ENCODE data around the gene BCKDK.

The BCKDK gene

GRCh38 chr16:31080035-31080629, 28.1 kb upstream of the BCKDK start:
- DNase-seq = no peak

DNA sequence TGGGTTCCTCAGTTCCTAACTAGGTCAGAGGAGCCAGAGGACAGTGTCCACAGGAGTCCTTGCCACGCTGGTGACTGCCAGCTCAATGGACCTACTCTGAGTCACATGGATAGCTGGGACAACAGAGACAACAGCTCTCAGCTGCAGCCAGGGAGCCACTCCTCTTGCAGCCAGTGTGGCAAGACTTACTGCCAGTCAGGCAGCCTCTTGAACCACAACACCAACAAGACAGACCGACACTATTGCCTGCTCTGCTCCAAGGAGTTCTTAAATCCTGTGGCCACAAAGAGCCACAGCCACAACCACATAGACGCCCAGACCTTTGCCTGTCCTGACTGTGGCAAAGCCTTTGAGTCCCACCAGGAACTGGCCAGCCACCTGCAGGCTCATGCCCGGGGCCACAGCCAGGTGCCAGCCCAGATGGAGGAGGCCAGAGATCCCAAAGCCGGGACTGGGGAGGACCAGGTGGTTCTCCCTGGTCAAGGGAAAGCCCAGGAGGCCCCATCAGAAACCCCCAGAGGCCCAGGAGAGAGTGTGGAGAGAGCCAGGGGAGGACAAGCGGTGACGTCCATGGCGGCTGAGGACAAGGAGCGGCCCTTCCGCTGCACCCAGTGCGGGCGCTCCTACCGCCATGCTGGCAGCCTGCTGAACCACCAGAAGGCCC, 27.3 kb upstream of the BCKDK start:
- DNase-seq = no peak

DNA sequence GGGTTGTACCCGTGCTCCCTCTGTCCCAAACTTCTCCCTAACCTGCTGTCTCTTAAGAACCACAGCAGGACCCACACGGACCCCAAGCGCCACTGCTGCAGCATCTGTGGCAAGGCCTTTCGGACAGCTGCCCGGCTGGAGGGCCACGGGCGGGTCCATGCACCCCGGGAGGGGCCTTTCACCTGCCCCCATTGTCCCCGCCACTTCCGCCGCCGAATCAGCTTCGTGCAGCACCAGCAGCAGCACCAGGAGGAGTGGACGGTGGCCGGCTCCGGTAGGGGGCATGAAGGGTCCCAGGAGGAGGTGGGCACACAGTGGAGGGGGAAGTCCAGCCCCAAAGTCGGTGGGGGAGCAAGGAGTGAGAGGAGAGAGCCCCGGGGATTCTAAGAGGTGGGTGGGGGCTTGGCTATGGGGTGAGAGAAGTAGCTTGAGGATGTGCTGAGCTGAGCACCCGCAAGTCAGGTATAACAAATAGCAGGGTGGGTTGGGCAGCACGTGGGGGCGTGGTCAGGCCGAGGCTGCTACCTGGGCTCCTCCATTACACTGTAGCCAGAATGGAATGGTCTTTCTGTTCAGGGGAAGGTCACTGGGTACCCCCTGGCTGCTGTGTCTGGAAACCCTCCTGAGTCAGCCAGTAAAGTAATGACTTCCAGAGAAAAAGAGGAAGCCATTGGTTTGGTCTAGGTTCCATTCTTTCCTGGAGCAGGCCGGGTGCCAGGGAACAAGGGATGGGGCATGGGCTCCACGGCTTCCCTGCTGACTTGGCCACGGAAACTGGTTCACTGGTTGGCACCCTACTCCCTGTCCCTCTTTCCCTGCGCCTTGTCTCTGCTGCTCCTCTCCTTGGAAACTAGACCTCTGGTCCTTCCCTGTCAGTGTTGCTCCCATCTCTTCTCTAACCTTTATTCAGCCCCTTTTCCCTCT, 26.5 kb upstream of the BCKDK start:
- peak in 9 of 14 donors; percentile 12 to 69 (median 28) for DNase-seq

- no peak for DNase-seq
Measured at GRCh38 chr16:31082368-31083045, 25.7 kb upstream of the BCKDK start.

DNA sequence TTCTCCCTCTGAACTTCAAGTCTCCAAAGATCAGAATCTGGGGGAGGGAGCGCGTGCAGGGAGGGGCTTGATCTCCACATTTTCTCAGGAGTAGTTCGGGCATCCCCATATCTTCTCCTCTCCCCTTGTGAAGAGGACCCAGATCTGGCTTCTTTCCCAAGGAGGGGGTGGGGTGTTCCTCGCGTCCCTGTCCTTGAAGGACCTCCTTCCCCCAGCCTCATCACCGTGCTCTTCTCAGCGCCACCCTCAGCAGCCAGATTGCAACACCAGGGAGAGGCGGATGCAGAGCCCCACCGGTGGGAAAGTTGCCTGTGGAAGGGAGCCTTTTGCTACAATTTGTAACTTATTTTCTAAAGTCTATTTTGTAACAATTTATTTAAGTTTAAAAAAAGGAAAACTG, 25.1 kb upstream of the BCKDK start:
- DNase-seq = no peak

DNA sequence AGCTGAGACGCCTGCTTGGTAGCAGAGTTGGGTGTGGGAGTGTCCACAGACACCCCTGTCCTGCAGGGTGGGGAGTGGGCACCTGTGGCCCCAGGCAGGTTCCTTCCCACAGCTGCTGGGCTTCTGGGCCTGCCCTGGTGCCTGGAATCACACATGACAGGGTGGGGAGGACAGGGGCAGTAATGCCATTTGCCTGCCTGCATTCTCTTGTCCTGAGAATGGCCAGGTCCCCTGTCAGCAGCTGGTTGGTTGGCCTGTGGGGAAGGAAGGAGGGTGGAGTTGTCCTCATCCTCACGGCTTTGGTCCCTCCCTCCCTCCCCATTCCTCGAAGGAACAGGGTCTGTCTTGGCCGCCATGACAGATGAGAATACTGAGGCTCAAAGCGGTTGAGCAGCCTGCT, 24.6 kb upstream of the BCKDK start:
- no peak for DNase-seq

GRCh38 chr16:31083981-31084380, 24.2 kb upstream of the BCKDK start:
- DNase-seq = no peak

DNA sequence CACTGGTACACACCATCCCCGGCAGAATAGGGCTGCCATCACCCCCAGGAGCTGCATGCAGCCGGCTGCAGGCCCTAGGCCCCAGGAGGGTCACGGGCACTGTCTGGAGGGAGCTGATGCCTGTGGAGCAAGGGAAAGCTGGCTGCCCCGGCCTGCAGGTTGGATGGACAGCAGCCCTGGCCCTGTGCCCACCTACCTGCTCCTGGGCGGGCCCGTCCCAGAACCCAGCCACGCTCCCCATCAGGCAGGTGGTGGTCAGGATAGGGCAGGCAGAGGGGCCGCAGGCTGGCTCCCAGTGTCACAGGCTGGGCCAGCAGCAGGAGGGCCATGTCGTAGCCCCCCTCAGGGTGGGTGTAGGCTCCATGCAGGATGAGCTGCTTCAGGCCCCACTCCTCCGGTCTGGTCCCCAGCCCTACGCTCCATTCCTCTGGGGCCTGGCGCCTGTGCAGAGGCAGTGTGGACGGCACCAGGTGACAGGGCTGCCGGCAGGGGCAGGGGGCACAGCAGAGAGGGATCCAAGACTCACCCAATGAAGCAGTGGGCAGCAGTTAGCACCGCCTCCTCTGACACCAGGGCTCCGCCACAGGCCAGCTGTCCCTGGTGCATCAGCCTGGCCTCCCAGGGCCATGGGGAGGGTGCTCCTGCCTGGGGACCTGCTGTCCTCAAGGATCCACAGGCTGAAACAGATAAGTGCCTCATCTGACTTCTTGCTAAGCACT, 23.4 kb upstream of the BCKDK start:
- DNase-seq = no peak

GRCh38 chr16:31085411-31085810, 22.8 kb upstream of the BCKDK start:
- DNase-seq = no peak

- no peak for DNase-seq
Measured at GRCh38 chr16:31085873-31086628, 22.1 kb upstream of the BCKDK start.

- no peak for DNase-seq
Measured at GRCh38 chr16:31086629-31086906, 21.6 kb upstream of the BCKDK start.

DNA sequence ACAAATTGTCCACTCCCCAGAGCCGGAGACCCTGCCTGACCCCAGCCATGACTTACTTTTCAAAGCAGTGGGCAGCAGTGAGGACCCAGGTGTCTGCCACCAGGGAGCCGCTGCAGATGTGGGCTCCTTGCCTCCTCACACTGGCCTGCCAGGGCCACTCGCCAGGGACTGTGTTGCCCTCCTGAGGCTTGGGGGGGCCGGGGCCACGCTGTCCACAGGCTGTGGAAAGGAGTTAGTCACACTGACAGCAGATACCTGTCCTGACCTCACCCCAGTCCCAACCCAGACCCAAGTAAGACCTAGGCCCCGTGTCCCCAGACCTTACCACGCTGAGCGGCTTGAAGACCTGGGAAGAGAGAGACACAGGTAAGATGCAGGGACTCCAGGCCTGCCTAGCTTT, 20.7 kb upstream of the BCKDK start:
- DNase-seq = no peak

DNA sequence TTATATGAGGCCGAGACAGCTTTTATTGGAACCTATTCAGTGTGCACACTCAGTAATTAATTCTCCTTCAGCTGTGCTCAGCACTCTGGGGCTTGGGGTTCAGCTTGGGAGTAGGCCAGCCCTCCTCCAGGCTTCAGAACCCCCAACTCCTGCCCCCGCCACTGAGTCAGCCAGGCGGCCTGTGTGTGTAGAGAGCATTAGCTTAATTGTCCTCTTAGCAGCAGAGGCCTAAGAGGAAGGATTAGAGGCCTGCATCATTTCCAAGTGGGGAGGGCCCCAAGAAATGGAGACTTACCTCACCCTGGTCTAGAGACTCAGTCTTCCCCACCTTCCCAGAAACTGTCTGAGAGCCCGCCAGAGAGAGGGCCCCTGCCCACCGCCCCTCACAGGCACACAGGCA, 20.2 kb upstream of the BCKDK start:
- DNase-seq = no peak

DNA sequence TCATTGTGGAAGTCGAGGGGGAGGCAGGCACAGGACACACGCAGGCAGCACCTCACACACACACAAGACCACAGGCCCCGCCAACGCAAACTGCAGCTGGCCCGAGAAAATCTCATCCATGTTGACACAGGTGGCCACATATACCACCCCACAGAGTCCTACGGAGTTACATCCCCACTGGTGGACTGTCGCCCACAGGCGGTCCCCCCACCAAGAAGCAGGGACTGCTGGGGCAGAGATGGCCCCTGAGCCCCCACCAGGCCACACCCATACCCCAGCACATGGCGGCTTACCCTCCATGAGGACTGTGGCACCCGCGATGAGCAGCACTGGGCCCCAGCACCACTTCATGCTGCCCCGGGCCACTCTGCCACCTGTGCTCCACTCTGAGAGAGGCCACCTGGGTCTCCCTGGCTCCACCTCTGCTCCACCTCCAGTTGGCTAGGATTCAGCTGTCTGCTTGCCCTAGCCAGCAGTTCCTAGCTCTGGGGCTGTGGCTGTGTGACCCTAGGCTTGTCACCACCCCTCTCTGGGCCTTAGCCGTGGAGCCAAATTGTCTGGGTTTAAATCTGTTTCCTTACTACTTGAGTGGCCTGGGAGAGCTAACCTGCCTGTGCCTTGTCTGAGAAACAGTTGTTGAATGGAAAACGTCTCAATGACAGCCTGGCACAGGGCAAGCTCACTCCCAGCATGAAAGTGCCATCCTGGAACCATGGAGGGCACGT, 19.6 kb upstream of the BCKDK start, which contains the start of gene PRSS53:
PRSS53 (minus strand) TSS at position 485 of the 725 bp plus-strand sequence; CDS start at position 351, 134 bp downstream.
- DNase-seq = no peak

- no peak for DNase-seq
Measured at GRCh38 chr16:31089199-31089598, 19.0 kb upstream of the BCKDK start.

GRCh38 chr16:31090540-31090939, 17.6 kb upstream of the BCKDK start:
- DNase-seq = peak in 1 of 14 donors; percentile 47

- DNase-seq = no peak
Measured at GRCh38 chr16:31092330-31092729, 15.9 kb upstream of the BCKDK start.

DNA sequence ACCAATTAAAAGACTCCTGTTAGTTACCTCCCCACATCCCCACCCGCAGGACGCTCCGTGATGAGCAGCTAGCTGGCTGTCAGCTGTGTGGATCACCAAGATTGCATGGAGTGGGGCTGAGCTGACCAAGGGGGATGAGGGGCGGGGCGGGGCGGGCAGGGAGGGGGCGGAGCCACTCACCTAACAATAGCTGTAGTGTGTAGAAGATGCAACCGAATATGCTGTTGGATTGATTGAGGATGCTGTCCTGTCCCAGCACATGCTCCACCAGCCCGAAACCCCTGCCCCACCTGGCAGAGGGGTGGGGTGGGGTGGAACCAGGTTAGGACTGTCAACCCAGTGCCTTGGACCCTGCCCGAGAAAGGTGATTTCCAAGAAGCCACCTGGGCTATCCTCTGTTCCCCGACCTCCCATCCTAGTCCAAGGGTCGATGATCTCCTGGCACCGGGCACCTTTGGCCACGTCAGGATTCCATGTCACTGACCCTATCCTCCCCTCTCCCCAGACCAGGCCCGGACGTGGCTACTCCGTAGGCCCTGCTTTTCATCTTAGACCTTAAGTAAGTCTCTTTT, 15.0 kb upstream of the BCKDK start:
- peak in 10 of 14 donors; percentile 13 to 78 (median 40) for DNase-seq

GRCh38 chr16:31094088-31094423, 14.1 kb upstream of the BCKDK start:
- peak in 4 of 14 donors; percentile 39 to 61 (median 50) for DNase-seq

DNA sequence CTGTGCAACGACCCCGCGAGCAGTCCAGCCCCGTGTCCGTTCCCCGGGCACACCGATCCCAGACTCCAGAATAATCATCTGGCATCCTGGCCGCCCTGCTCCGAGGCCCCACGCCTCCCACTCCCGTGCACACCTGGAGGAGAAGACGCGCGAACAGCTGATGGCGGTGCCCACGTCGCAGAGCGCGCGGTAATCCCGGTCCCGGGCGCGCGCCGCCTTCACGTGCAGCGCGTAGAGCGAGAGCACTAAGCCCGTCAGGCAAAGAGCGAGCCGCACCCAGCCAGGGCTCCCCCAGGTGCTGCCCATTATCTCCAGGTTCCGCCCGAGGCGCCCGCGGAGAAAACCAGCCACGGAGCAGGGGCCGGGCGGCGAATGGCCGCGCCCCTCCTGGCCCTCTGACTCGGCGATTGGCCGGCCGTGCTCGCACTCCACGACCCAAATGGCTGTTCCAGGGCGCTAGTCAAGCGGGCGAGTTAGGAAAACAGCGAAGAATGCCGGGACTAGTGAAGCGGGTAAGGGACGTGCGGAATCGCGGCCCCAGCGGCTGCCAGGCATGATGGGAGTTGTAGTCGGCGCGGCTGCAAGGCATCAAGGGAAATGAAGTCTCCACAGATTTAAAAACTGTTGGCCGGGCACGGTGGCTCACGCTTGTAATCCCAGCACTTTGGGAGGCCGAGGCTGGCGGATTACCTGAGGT, 13.6 kb upstream of the BCKDK start, which contains the start of gene VKORC1:
VKORC1 (minus strand) TSS at position 374 of the 697 bp plus-strand sequence; CDS start at position 306, 68 bp downstream.
- peak; percentile 45 to 97 (median 86) for DNase-seq

Measured in C1 segment of cervical spinal cord (tissue), 14 donors.